Activated CD4-positive, alpha-beta memory T cell treated with anti-CD3 and anti-CD28 coated beads, Interleukin-2, amount 10 ng/mL, durations not matched to agents 7 days and 5 days (primary cell): Measurements from ENCODE around the gene AGMO. TPM values are rescaled to one million over a fixed set of nuclear protein-coding genes. Genes with fewer than 3 reads are reported as not detected.

Experiments
- CTCF ChIA-PET: fragments of 350-600 bp; sonication (Branson Sonifier 250); formaldehyde crosslinking; loops from one replicate; lab custom pipeline; 2021; ENCODE audit warnings: antibody characterized with exemption, inconsistent platforms; lab: Charles Lee
- POLR2A ChIA-PET: fragments of 350-600 bp; sonication (Branson Sonifier 250); formaldehyde crosslinking; loops from one replicate; lab custom pipeline; 2021; ENCODE audit warnings: antibody characterized with exemption; lab: Charles Lee
- DNase-seq: peaks from one replicate; pipeline ENCODE4 v3.0.0-alpha.2; 2020
- H3K27ac Mint-ChIP-seq: one replicate; pipeline ENCODE4 v1.8.0; 2021; ENCODE audit warnings: mild to moderate bottlenecking, mixed read lengths
- H3K27me3 Mint-ChIP-seq: one replicate; pipeline ENCODE4 v1.8.0; 2021; ENCODE audit warnings: mixed read lengths
- H3K36me3 Mint-ChIP-seq: one replicate; pipeline ENCODE4 v1.8.0; 2021; ENCODE audit warnings: low read depth, mixed read lengths
- H3K4me1 Mint-ChIP-seq: one replicate; pipeline ENCODE4 v1.8.0; 2021; ENCODE audit warnings: mixed read lengths
- H3K4me3 Mint-ChIP-seq: one replicate; pipeline ENCODE4 v1.8.0; 2021; ENCODE audit warnings: mild to moderate bottlenecking, mixed read lengths
- H3K9me3 Mint-ChIP-seq: one replicate; pipeline ENCODE4 v1.8.0; 2021; ENCODE audit warnings: mixed read lengths
- total RNA-seq, 2 experiments: library from RNA; stranded (reverse); gene quantifications; one replicate each; pipeline ENCODE4 v1.2.3, GENCODE V29; 2021

AGMO gene
- total RNA-seq, 2 experiments from 2014 or later: not detected

DNA sequence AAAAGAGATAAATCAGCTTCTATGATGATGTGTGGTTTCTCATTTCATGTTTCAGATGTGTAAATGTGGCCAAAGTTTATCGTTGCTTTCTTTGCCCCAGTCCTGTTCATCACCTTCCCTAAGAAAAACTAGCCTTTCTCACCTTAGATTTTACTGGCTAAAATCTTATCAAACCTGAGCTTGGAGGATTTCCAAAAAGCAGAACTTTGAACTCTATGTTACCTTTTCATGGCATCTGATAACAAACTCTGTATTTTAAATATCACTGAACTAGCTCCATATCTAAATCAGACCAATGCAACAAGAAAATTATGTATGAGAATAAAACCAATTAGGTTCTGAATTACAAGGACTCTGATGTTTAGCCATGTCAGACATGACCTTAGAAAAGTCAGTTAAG, 335.8 kb downstream of the AGMO start:
- POLR2A ChIA-PET: no interaction called here
- DNase-seq: no peak
- H3K27me3 Mint-ChIP-seq: no peaks in the 10 kb centered on the region
- no peaks in the 10 kb centered on the region for H3K36me3 Mint-ChIP-seq
- peaks cover 11% of the 10 kb centered on the region for H3K9me3 Mint-ChIP-seq
- H3K4me1 Mint-ChIP-seq: no peaks in the 10 kb centered on the region
- H3K27ac Mint-ChIP-seq: no peak overlapping the region
- H3K4me3 Mint-ChIP-seq: no peak overlapping the region
- CTCF ChIA-PET: no interaction called here

DNA sequence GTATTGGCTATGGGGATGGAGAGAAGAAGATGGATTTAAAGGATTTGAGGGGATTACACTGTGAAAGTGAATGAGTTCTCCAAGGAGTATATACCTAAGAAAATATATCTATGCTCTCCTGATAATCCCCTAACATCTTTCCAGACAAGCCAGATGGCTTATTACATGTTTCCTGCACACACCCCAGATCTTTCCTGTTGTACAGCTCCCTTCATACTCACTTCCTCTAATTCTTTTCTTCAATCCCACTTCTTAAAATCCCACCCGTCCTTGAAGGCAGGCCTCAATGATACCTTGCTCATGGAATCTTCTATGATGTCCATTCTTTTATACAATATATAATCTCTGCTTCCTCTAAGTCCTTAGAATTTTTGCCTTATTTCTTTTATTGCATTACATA, 342.1 kb downstream of the AGMO start:
- H3K27ac Mint-ChIP-seq: no peak overlapping the region
- no peaks in the 10 kb centered on the region for H3K36me3 Mint-ChIP-seq
- no peaks in the 10 kb centered on the region for H3K9me3 Mint-ChIP-seq
- ChIA-PET POLR2A (no interaction called here), CTCF (no interaction called here)
- H3K4me3 Mint-ChIP-seq: no peak overlapping the region
- H3K4me1 Mint-ChIP-seq: no peaks in the 10 kb centered on the region
- no peak for DNase-seq
- no peaks in the 10 kb centered on the region for H3K27me3 Mint-ChIP-seq

DNA sequence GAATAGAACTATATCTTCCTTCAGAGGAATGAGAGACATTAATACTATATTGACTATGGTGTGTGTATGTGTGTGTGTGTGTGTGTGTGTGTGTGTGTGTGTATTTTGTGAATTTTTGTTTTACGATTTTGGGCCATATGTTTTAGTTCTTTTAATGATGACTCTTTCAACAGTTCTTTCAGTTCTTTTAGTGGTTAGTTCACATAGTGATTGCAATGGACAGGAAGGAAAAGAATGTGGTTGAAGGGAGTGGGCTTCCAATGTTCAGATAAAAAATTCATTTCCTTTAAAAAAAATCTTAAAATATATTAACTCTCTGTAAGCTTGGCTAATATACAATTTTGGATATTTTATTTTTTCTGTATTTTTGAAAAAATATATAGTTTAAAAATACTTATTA, 343.6 kb downstream of the AGMO start:
- Mint-ChIP-seq H3K4me3 (no peak overlapping the region), H3K27me3 (no peaks in the 10 kb centered on the region), H3K4me1 (no peaks in the 10 kb centered on the region), H3K36me3 (no peaks in the 10 kb centered on the region), H3K27ac (no peak overlapping the region), H3K9me3 (no peaks in the 10 kb centered on the region)
- DNase-seq: no peak
- ChIA-PET POLR2A (no interaction called here), CTCF (no interaction called here)

DNA sequence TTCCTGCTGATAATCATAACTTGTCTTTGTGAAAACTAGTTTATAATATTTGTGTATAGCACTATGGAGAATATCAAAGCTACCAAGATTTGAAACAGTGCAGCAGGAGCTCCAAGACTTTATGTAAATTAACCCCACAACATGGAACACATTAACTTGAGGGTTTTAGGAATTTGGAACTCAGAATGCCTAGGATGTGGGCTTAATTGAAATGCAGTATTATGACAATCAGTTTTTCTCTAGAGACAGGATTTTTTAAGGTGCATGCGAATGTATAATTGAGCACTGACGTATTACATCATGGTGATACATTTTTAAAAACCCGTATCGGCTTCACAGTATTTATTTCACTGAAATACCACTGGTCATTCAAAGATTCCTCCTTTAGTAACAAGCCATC, 346.2 kb downstream of the AGMO start:
- Mint-ChIP-seq H3K9me3 (no peaks in the 10 kb centered on the region), H3K27me3 (no peaks in the 10 kb centered on the region), H3K4me1 (no peaks in the 10 kb centered on the region), H3K4me3 (no peak overlapping the region), H3K36me3 (no peaks in the 10 kb centered on the region), H3K27ac (no peak overlapping the region)
- no peak for DNase-seq
- POLR2A ChIA-PET: no interaction called here
- CTCF ChIA-PET: no interaction called here

DNA sequence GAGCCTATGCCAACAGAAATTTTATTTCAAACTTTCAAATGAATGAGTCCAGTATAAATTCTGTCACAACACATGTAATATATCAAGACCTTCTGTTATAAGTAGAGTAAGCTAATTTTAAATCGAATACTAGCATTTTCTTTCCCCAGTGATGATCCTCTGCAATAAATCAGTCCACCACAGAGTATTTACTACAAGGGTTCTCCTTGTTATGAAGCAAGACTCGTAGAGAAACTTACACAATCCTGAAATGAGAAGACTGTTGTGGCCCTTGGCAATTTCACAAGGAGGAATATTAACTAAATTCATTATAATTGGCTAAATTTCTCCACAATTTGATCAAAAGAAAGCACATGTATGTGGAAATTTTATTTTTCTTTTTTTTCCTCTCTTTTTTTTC, 346.8 kb downstream of the AGMO start:
- no peaks in the 10 kb centered on the region for H3K27me3 Mint-ChIP-seq

DNA sequence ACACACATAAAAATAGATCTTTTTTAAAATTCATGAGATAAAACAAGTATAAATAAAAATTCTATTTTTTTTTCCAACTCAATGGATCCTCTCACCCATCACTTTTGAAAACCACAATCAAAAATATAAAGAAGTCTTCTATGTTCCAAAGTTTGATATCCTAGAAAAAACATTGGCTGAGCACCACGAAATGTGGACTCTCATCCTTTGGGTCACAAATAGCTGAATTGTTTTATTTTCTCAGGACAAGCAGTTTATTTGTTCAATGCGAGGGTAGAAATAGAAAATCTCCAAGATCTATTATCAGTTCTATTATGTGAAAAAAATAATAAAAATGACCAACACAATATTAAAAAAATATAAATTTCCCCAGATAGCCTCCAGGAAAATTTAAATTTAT, 348.7 kb downstream of the AGMO start:
- Mint-ChIP-seq H3K9me3 (no peaks in the 10 kb centered on the region), H3K4me3 (no peak overlapping the region), H3K4me1 (no peaks in the 10 kb centered on the region), H3K36me3 (no peaks in the 10 kb centered on the region), H3K27me3 (no peaks in the 10 kb centered on the region), H3K27ac (no peak overlapping the region)
- POLR2A ChIA-PET: no interaction called here
- CTCF ChIA-PET: no interaction called here
- DNase-seq: no peak

More for the DNA sequence above, 346.8 kb downstream of the AGMO start:
- H3K36me3 Mint-ChIP-seq: no peaks in the 10 kb centered on the region
- POLR2A ChIA-PET: no interaction called here
- H3K4me3 Mint-ChIP-seq: no peak overlapping the region
- H3K4me1 Mint-ChIP-seq: no peaks in the 10 kb centered on the region
- H3K27ac Mint-ChIP-seq: no peak overlapping the region
- no peaks in the 10 kb centered on the region for H3K9me3 Mint-ChIP-seq
- CTCF ChIA-PET: no interaction called here
- no peak for DNase-seq

DNA sequence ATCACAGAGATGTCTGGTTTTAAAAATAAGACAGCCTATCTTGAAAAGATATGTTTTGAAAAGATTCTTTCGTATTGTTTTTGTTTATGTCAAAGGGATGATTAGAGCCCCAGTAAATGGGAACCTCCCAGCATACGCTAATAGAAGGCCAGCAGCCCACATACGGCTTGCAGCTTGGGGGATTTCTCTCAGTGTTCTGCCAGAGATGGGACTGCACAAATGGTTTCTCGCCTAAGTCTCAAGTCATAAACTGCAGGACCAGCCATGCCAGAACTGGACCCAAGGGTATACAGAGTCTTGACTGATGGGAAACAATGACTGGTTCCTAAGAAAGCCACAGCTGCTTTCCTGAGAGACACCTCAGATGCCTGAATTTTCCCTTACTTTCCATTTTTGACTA, 352.4 kb downstream of the AGMO start:
- H3K27me3 Mint-ChIP-seq: no peaks in the 10 kb centered on the region
- ChIA-PET CTCF (no interaction called here), POLR2A (no interaction called here)
- H3K4me3 Mint-ChIP-seq: no peak overlapping the region
- no peak for DNase-seq
- no peaks in the 10 kb centered on the region for H3K36me3 Mint-ChIP-seq
- H3K27ac Mint-ChIP-seq: no peak overlapping the region
- no peaks in the 10 kb centered on the region for H3K9me3 Mint-ChIP-seq
- H3K4me1 Mint-ChIP-seq: no peaks in the 10 kb centered on the region

DNA sequence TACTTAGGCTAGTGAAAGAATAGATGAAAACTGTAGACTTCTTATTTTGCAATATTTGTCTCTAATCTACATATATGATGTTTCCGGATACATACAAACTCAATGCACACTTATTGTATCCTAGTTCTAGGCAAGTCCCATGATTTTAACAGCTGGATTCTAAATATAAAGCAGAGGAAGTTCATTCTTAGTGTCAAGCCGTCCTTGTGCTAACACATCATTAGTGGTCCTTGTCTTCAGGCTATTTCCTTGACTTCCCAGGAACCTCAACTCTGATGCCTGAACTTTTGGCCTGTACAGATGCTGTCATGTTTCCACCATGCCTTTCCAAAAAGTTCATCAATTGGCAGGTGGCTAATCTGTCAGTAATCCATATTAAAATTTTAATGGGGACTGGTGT, 357.4 kb downstream of the AGMO start:
- no peaks in the 10 kb centered on the region for H3K4me1 Mint-ChIP-seq
- no peaks in the 10 kb centered on the region for H3K36me3 Mint-ChIP-seq
- H3K27ac Mint-ChIP-seq: no peak overlapping the region
- no peaks in the 10 kb centered on the region for H3K27me3 Mint-ChIP-seq
- no peak for DNase-seq
- POLR2A ChIA-PET: no interaction called here
- H3K4me3 Mint-ChIP-seq: no peak overlapping the region
- H3K9me3 Mint-ChIP-seq: no peaks in the 10 kb centered on the region
- CTCF ChIA-PET: no interaction called here

DNA sequence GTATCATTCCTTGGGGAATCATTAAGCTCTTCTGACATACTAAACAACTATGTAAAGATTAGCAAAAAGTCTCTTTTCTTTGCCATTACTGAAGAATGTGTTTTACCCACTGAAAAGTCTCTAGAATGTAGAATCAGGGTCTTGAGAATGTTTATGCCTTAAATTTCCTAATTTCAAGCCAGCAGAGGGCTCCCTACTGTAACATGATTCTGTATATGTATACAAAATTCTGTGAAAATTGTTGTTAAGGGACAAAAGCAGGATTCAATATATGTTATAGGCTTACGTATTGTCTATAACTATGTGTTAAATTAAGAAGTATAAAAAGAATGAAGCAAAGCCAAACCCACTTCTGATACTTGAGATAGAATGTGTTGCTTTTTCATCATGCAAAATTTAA, 362.3 kb downstream of the AGMO start:
- POLR2A ChIA-PET: no interaction called here
- no peak for DNase-seq
- H3K36me3 Mint-ChIP-seq: no peaks in the 10 kb centered on the region
- no peak overlapping the region for H3K4me3 Mint-ChIP-seq
- CTCF ChIA-PET: no interaction called here
- H3K27ac Mint-ChIP-seq: no peak overlapping the region
- H3K27me3 Mint-ChIP-seq: no peaks in the 10 kb centered on the region
- no peaks in the 10 kb centered on the region for H3K9me3 Mint-ChIP-seq
- no peaks in the 10 kb centered on the region for H3K4me1 Mint-ChIP-seq

DNA sequence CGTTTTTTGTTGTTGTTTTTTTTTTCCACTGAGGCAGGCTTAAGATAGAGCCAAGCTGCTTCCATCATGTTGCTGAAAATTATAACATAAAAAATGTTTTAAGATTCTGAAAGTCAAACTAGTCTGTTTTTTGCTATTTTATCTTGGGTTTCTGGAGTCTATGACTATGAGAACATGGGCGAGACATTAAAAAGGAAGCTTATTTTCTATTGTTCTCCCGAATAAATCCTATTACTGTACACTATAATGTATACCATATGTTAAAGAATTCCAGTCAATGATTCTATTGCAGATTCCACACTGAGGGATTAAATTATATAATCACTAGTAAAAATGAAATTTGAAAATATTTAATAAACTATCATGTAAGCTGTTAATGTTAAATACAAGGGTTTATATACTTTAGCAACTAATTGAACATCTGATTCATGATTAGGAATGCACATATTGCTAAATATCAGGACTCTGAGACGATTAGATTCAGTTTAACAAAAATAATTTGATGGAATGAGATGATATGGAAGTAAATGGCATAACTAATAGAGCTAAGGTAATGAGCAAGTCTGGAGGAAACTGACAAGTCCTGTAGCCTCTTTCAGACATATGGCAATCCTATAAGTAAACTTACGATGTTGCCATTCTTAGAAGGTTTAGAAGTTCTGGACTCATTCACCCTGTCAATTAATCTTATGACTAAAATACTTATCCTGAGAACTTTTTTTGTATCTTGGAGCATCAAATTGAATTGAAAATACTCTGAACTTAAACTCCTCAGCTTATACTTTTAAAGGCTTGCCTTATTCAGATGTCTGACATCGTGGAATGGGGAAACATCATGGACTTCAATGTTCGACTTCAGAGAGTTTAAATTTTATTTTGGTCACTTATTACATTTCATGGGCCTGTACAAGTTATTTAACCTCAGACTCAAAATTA, 364.5 kb downstream of the AGMO start:
- Mint-ChIP-seq H3K27me3 (no peaks in the 10 kb centered on the region), H3K9me3 (no peaks in the 10 kb centered on the region), H3K4me3 (no peak overlapping the region), H3K36me3 (no peaks in the 10 kb centered on the region), H3K4me1 (no peaks in the 10 kb centered on the region), H3K27ac (no peak overlapping the region)
- no peak for DNase-seq
- CTCF ChIA-PET: no interaction called here
- POLR2A ChIA-PET: no interaction called here

DNA sequence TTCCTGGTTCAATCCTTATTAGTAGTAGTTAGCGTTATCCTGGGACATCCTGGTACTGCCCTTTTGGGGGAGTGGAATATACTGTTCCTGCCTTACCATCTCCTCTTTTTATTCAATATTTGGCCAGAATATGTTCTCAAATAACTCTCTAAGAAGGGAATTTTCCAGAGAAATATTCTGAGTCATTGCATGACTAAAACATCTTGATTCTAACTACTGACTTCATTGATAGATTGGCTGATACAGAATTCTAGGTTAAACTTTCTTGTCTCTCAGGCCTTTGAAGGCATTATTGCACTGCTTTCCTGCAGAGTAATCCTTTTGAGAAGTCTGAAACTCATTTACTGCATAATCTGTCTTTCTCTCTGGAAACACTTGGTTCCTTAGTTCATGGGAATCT, 383.8 kb downstream of the AGMO start:
- Mint-ChIP-seq H3K4me3 (no peak overlapping the region), H3K27me3 (no peaks in the 10 kb centered on the region), H3K27ac (no peak overlapping the region), H3K36me3 (no peaks in the 10 kb centered on the region), H3K9me3 (peaks cover 7% of the 10 kb centered on the region), H3K4me1 (no peaks in the 10 kb centered on the region)
- ChIA-PET CTCF (no interaction called here), POLR2A (no interaction called here)
- DNase-seq: no peak

DNA sequence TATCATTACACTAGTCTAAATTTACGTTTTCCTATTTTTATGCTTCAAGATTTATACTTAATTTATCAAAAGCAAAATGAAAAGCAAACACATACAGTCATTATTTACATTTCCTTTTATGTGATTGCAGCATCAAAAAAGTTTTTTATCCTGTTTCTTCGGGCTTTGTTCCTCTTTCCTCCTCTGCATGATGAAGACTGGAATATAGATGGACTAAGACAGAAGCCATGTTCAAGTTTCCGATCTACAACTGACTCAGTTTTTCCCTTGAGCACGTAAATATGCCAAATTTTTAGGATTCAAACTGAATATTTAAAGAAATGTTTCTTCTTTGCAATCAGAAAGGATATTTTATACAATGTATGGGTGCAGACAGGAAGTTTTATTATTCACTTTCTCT, 385.7 kb downstream of the AGMO start:
- ChIA-PET POLR2A (no interaction called here), CTCF (no interaction called here)
- H3K4me1 Mint-ChIP-seq: no peaks in the 10 kb centered on the region
- peaks cover 2% of the 10 kb centered on the region for H3K9me3 Mint-ChIP-seq
- no peaks in the 10 kb centered on the region for H3K27me3 Mint-ChIP-seq
- H3K36me3 Mint-ChIP-seq: no peaks in the 10 kb centered on the region
- DNase-seq: no peak
- no peak overlapping the region for H3K4me3 Mint-ChIP-seq
- H3K27ac Mint-ChIP-seq: no peak overlapping the region

DNA sequence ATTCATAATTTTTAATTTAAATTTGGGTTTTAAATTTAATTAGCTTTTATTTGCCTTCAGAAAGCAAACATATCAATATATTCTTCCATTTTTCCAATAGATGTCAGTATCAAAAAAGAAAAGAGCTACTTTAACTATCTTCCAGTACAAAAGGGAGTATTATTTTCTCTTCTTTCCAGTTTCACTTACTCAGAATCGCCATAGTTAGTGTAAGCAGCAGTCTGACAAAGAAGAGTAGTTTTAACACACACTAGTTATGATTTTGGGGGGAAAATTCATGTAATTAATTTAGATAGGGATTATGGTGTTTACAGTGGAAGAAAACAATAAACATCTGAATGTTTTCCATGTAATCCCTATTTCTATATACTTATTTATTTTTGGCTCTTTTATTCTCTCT, 386.7 kb downstream of the AGMO start:
- H3K36me3 Mint-ChIP-seq: no peaks in the 10 kb centered on the region
- DNase-seq: no peak
- ChIA-PET CTCF (no interaction called here), POLR2A (no interaction called here)
- H3K27me3 Mint-ChIP-seq: no peaks in the 10 kb centered on the region
- H3K27ac Mint-ChIP-seq: no peak overlapping the region
- no peak overlapping the region for H3K4me3 Mint-ChIP-seq
- no peaks in the 10 kb centered on the region for H3K9me3 Mint-ChIP-seq
- H3K4me1 Mint-ChIP-seq: no peaks in the 10 kb centered on the region

DNA sequence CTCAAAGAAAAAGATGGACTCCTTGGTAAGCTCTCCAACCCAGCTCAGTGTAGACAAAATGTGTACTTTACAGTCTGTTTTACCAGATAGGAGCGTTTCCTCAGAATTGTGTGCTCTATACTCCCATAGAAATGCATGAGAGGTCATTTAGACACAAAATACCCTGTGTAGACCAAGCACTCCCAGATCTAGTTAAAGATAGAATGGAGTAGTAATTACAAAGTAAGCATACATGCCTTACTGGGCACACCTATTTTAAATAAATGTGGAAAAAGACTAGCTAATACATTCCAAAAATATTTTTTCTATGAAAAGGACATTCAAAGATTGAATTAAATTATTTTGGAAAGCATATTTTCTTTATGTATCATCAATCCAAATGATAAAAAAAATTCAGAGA, 387.3 kb downstream of the AGMO start:
- no peaks in the 10 kb centered on the region for H3K9me3 Mint-ChIP-seq

More for the DNA sequence above, 387.3 kb downstream of the AGMO start:
- no peaks in the 10 kb centered on the region for H3K27me3 Mint-ChIP-seq
- no peak for DNase-seq
- ChIA-PET POLR2A (no interaction called here), CTCF (no interaction called here)
- no peak overlapping the region for H3K4me3 Mint-ChIP-seq
- no peak overlapping the region for H3K27ac Mint-ChIP-seq
- H3K4me1 Mint-ChIP-seq: no peaks in the 10 kb centered on the region
- H3K36me3 Mint-ChIP-seq: no peaks in the 10 kb centered on the region
